Measurements from ENCODE around the gene DNAH10. TPM values are rescaled to one million over a fixed set of nuclear protein-coding genes. Genes with fewer than 3 reads are reported as not detected.

The DNAH10 gene
- 0.20 and 0.25 TPM in 2 replicates for total RNA-seq

- intact Hi-C loops (cut with micrococcal nuclease) = loop anchor here (2.0 kb wide), 1 partner anchor 49 kb away; the partner anchor contains the start of gene ATP6V0A2
These were observed at the start of gene DNAH10 for GRCh38 chr12:123761841-123762714. TSS of gene DNAH10 (plus strand) at chr12:123762301. CDS start at chr12:123762337, 36 bp downstream.

- intact Hi-C loops (cut with micrococcal nuclease) = loop anchor here (1.0 to 10.0 kb wide), 11 partner anchors 42 to 1212 kb away; partner anchors contain the start of genes DDX55, DNAH10, SBNO1 and SCARB1
These were observed 49.3 kb upstream of the DNAH10 start for GRCh38 chr12:123712780-123713319.

GRCh38 chr12:123713398-123713797 lies 48.7 kb upstream of the DNAH10 start:
- intact Hi-C loops (cut with micrococcal nuclease) = loop anchor here (2.0 to 10.0 kb wide), 6 partner anchors 49 to 1211 kb away; partner anchors contain the start of genes DNAH10, SBNO1, SCARB1 and SNRNP35

- intact Hi-C loops (cut with micrococcal nuclease) = loop anchor here (2.0 to 10.0 kb wide), 6 partner anchors 49 to 1211 kb away; partner anchors contain the start of genes DNAH10, SBNO1, SCARB1 and SNRNP35
These were observed 48.1 kb upstream of the DNAH10 start for GRCh38 chr12:123713823-123714585.

GRCh38 chr12:123715195-123715594 lies 46.9 kb upstream of the DNAH10 start:
- intact Hi-C loops (cut with micrococcal nuclease) = loop anchor here (1.0 to 10.0 kb wide), 2 partner anchors 82 to 1210 kb away; partner anchors contain the start of genes EIF2B1 and GTF2H3

- intact Hi-C loops (cut with micrococcal nuclease) = loop anchor here (10.0 kb wide), 1 partner anchor 1207 kb away; no protein-coding TSS in a partner anchor
These were observed 44.8 kb upstream of the DNAH10 start for GRCh38 chr12:123717350-123717749.

GRCh38 chr12:123720141-123720814 lies 41.8 kb upstream of the DNAH10 start:
- intact Hi-C loops (cut with micrococcal nuclease) = no loop called here

GRCh38 chr12:123721245-123721644 lies 40.9 kb upstream of the DNAH10 start:
- intact Hi-C loops (cut with micrococcal nuclease) = no loop called here

GRCh38 chr12:123723011-123723410 lies 39.1 kb upstream of the DNAH10 start:
- intact Hi-C loops (cut with micrococcal nuclease) = no loop called here

- intact Hi-C loops (cut with micrococcal nuclease) = no loop called here
These were observed 38.3 kb upstream of the DNAH10 start for GRCh38 chr12:123723765-123724164.

GRCh38 chr12:123726244-123726643 lies 35.9 kb upstream of the DNAH10 start:
- intact Hi-C loops (cut with micrococcal nuclease) = no loop called here

- intact Hi-C loops (cut with micrococcal nuclease) = no loop called here
These were observed 35.1 kb upstream of the DNAH10 start for GRCh38 chr12:123726962-123727361.

- intact Hi-C loops (cut with micrococcal nuclease) = no loop called here
These were observed 34.2 kb upstream of the DNAH10 start for GRCh38 chr12:123727878-123728277.

- intact Hi-C loops (cut with micrococcal nuclease) = no loop called here
These were observed 30.5 kb upstream of the DNAH10 start for GRCh38 chr12:123731596-123731995.

GRCh38 chr12:123732251-123732650 lies 29.9 kb upstream of the DNAH10 start:
- intact Hi-C loops (cut with micrococcal nuclease) = no loop called here

GRCh38 chr12:123733229-123733628 lies 28.9 kb upstream of the DNAH10 start:
- intact Hi-C loops (cut with micrococcal nuclease) = no loop called here

GRCh38 chr12:123734268-123734667 lies 27.8 kb upstream of the DNAH10 start:
- intact Hi-C loops (cut with micrococcal nuclease) = no loop called here

- intact Hi-C loops (cut with micrococcal nuclease) = no loop called here
These were observed 20.0 kb upstream of the DNAH10 start for GRCh38 chr12:123741937-123742572.

- intact Hi-C loops (cut with micrococcal nuclease) = no loop called here
These were observed 19.1 kb upstream of the DNAH10 start for GRCh38 chr12:123743002-123743401.

GRCh38 chr12:123744836-123745235 lies 17.3 kb upstream of the DNAH10 start:
- intact Hi-C loops (cut with micrococcal nuclease) = no loop called here

Data from T-helper 1 cell treated with Interleukin-12 subunit alpha and Interleukin-12 subunit beta and Interleukin-4 antibody, amounts not matched to agents 30 ng/mL and 1 ng/mL, for 36 hours (primary cell).